Stomach (tissue), 9 donors: ENCODE data around the gene PIBF1. TPM values are rescaled to one million over a fixed set of nuclear protein-coding genes. Genes with fewer than 3 reads are reported as not detected.
"Not testable (repeated sequence)": the region's sequence is repeated elsewhere in the genome, so short reads cannot be mapped to it uniquely, and the experiment has no call there.

ENCODE experiments used
- DNase-seq, 2 donors: peaks; one replicate each; pipeline versions ENCODE4 v3.0.0 to v3.0.0-alpha.2; 2013 to 2019
- H3K27ac ChIP-seq, 5 donors: fragments of 200-600 bp in 4 of 5; sonication (generic) in 4 of 5; one replicate each; pipeline ENCODE4 v1.5.1; 2013 to 2019; ENCODE audit warnings: mild to moderate bottlenecking in 1 of 5, moderate library complexity in 1 of 5
- H3K27me3 ChIP-seq, 3 donors: fragments of 200-600 bp; sonication (generic); one replicate each; pipeline ENCODE4 v1.5.1; 2017 to 2019; ENCODE audit warnings: mixed run types in 1 of 3
- H3K36me3 ChIP-seq, 4 donors: fragments of 200-600 bp; sonication (generic); 1 replicate in 3 of 4; 2 replicates in 1 of 4; pipeline ENCODE4 v1.5.1; 2016 to 2019
- H3K4me1 ChIP-seq, 4 donors: fragments of 200-600 bp; sonication (generic); one replicate each; pipeline ENCODE4 v1.5.1; 2016 to 2019
- H3K4me3 ChIP-seq, 4 donors: fragments of 200-600 bp; sonication (generic) in 3 of 4; one replicate each; pipeline ENCODE4 v1.5.1; 2016 to 2019; ENCODE audit warnings: mild to moderate bottlenecking in 1 of 4
- H3K9me3 ChIP-seq, 4 donors: fragments of 200-600 bp; sonication (generic); one replicate each; pipeline ENCODE4 v1.5.1; 2016 to 2019
- CTCF ChIP-seq, 7 experiments: fragments of 450-650 bp in 4 of 7; fragments of 200-600 bp in 3 of 7; sonication (generic) in 3 of 7; IDR thresholded peaks; one replicate each; pipeline ENCODE4 v1.5.1; 2016 to 2019; ENCODE audit warnings: antibody characterized with exemption in 7 of 7, control low read depth in 2 of 7, mild to moderate bottlenecking in 1 of 7
- EP300 ChIP-seq: sonication (generic); formaldehyde crosslinking; IDR thresholded peaks from one replicate; pipeline ENCODE4 v1.6.1; 2017; ENCODE audit warnings: antibody characterized with exemption
- POLR2A ChIP-seq, 4 donors: fragments of 450-650 bp; IDR thresholded peaks; one replicate each; pipeline ENCODE4 v1.6.1; 2016; ENCODE audit warnings: antibody characterized with exemption in 4 of 4, control low read depth in 2 of 4, mild to moderate bottlenecking in 1 of 4, moderate library complexity in 1 of 4
- POLR2AphosphoS5 ChIP-seq, 3 donors: sonication (generic); formaldehyde crosslinking; IDR thresholded peaks; one replicate each; pipeline ENCODE4 v1.6.1; 2016; ENCODE audit warnings: antibody characterized with exemption in 3 of 3
- WGBS, 5 donors: extraction: QIAGEN DNeasy Blood & Tissue Kit in 3 of 5; methylation state at CpG; one replicate each; pipeline versions ENCODE4 v1.1.5 to v1.1.7; 2013 to 2018; 5-methylcytosine and 5-hydroxymethylcytosine counted together
- intact Hi-C: fragments of 100-400 bp; cut with DNase I; formaldehyde crosslinking; loops from one replicate; pipeline ENCODE4 v1.15.1; 2023; ENCODE audit warnings: low total_unique reads
- polyA plus RNA-seq, 3 donors: library from polyadenylated mRNA; stranded (reverse); fragments of 200-250 nt; gene quantifications; one replicate each; pipeline ENCODE4 v1.2.3, GENCODE V29; 2013
- total RNA-seq, 5 donors: library from RNA; depleted of rRNA; stranded (reverse); fragments of >200 nt; gene quantifications; one replicate each; pipeline versions ENCODE4 v1.1.0 to v1.2.3, GENCODE V29; 2014 to 2016
- donor health status: healthy with polysubstance abuse.
- donor health status: Bipolar disorder and iron deficiency.
- donor health status: healthy.

PIBF1 gene
- total and polyA plus RNA-seq, 8 donors: 6.1 to 67.6 (median 17.8) TPM

DNA sequence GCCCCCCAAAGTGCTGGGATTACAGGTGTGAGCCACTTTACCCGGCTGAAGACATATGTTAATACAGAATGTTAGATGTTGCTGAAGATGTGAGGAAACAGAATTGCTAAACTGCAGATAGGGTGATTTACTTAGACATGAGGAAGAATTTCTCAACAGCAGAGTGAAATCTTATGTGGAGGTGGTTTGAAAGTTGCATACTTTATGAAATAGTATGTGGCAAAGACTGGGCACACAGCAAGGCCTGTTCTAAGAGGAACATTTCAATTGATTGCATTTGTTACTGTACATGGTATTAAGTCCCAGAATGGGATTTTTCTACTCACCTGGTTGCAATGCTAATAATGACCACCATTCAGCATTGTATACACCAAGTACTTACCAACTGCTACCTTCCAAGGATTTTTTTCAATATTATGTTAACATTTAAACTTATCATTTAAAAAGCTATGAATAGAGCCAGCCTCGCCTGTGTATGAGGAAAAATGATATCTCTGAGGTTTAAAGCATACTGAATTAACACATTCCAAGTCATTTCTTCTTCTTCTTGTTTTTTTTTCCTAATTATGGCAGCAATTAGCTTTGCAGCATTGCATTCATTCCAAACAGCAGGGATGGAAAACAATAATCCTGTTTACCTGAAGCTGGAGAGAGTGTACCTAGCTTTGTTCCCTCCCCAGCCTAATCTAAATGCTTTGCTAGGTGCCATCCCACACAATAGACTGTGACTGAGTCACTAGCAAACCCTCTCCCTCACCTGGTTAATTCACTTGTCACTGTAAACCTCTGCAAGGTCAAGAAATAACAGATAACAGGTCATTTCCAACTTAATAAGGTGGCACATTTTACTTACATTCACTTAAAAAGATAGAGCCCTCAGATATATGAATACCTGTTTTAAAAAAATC is 257.5 kb downstream of the PIBF1 start:
- DNase-seq: no peak
- TF ChIP-seq POLR2AphosphoS5 (IDR thresholded peaks at IDR 0.05) (no peak), POLR2A (IDR thresholded peaks at IDR 0.05) (no peak), CTCF (IDR thresholded peaks at IDR 0.05) (no peak), EP300 (no peak)
- H3K4me3 ChIP-seq: no peak overlapping the region
- H3K27ac ChIP-seq: no peak overlapping the region
- no peaks in the 10 kb centered on the region for H3K27me3 ChIP-seq
- 52 to 73% (median 69%) methylated on average over 2 of the region's 2 CpGs for WGBS, 5 donors
- no peaks in the 10 kb centered on the region for H3K36me3 ChIP-seq
- intact Hi-C loops: no loop called here
- no peaks in the 10 kb centered on the region for H3K9me3 ChIP-seq
- H3K4me1 ChIP-seq: peaks cover 0 to 23% (median 6%) of the 10 kb centered on the region in 4 donors

DNA sequence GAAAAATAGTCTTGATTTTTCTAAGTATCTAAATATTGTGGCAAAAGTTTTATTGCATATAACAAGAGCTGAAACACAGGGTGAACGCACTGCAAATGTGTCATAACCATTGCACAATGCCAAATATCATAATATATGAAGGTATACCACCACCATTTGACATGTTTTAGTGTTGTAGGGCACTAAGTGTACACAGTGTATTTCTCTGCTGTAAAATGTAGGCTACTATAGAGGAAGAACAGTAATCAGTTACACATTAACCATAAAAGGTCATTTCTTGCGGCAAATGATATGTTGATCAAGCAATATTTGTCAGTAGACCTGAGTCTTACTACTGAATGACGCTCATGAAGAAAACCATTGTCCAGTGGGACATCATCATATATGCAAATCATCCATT is 258.6 kb downstream of the PIBF1 start:
- Histone ChIP-seq H3K27me3 (no peaks in the 10 kb centered on the region), H3K36me3 (no peaks in the 10 kb centered on the region), H3K9me3 (no peaks in the 10 kb centered on the region), H3K4me3 (no peak overlapping the region), H3K4me1 (peaks cover 0 to 23% (median 6%) of the 10 kb centered on the region in 4 donors), H3K27ac (peak overlapping the region in 1 of 5 donors; percentile 56)
- 34 to 61% (median 46%) methylated on average over 3 of the region's 3 CpGs for WGBS, 5 donors
- DNase-seq: peak in 1 of 2 donors; percentile 53
- intact Hi-C loops: no loop called here
- no peak for TF ChIP-seq POLR2A (IDR thresholded peaks at IDR 0.05)
- no peak for TF ChIP-seq POLR2AphosphoS5 (IDR thresholded peaks at IDR 0.05)
- no peak for TF ChIP-seq CTCF (IDR thresholded peaks at IDR 0.05)

- Histone ChIP-seq H3K9me3 (no peaks in the 10 kb centered on the region), H3K27ac (peak overlapping the region in 1 of 5 donors; percentile 56), H3K4me1 (peaks cover 0 to 23% (median 6%) of the 10 kb centered on the region in 4 donors), H3K27me3 (no peaks in the 10 kb centered on the region), H3K36me3 (no peaks in the 10 kb centered on the region), H3K4me3 (no peak overlapping the region)
- TF ChIP-seq CTCF (IDR thresholded peaks at IDR 0.05) (no peak), POLR2AphosphoS5 (IDR thresholded peaks at IDR 0.05) (no peak)
- DNase-seq: peak in 1 of 2 donors; percentile 54
- WGBS, 5 donors: 59 to 69% (median 62%) methylated on average over 7 of the region's 7 CpGs
- intact Hi-C loops: no loop called here
These were observed 259.1 kb downstream of the PIBF1 start for GRCh38 chr13:73040968-73041596.

DNA sequence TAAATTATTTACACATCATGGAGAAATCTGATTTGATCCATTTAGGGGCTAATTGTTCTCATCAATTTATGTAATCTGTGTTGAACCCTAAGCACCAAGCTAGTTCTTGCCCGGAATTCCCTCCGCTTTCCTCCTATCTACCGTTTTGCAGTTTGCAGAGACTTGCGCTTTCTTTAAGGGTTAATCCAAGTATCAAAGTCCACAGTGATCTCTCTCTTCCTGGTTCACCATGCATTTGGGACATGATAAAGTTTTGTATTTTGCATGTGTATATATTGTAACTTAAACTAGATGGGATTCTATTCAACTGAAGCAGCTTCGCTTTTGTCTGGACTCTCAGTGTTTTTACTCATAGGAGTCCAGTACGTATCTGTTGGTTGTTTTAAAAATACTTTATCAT is 263.1 kb downstream of the PIBF1 start:
- no peaks in the 10 kb centered on the region for H3K9me3 ChIP-seq
- peaks cover 0 to 13% (median 0%) of the 10 kb centered on the region in 4 donors for H3K4me1 ChIP-seq
- peak in 1 of 2 donors; percentile 23 for DNase-seq
- H3K4me3 ChIP-seq: no peak overlapping the region
- no peaks in the 10 kb centered on the region for H3K27me3 ChIP-seq
- no peak for TF ChIP-seq POLR2A (IDR thresholded peaks at IDR 0.05)
- TF ChIP-seq EP300: no peak
- no peak for TF ChIP-seq POLR2AphosphoS5 (IDR thresholded peaks at IDR 0.05)
- TF ChIP-seq CTCF (IDR thresholded peaks at IDR 0.05): no peak
- 52 to 77% (median 62%) methylated on average over 6 of the region's 6 CpGs for WGBS, 5 donors
- no peaks in the 10 kb centered on the region for H3K36me3 ChIP-seq
- intact Hi-C loops: no loop called here
- H3K27ac ChIP-seq: no peak overlapping the region

DNA sequence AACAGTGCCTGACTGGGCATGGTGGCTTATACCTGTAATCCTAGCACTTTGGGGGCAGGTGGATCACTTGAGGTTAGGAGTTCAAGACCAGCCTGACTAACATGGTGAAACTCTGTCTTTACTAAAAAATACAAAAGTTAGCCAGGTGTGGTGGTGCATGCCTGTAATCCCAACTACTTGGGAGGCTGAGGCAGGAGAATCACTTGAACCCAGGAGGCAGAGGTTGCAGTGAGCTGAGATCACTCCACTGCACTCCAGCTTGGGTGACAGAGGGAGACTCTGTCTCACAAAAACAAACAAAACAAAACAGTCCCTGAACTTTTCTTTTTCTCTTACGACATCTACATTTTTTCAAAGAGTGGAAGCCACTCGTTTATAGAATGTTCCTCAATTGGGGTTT is 266.7 kb downstream of the PIBF1 start:
- H3K36me3 ChIP-seq, H3K27me3 ChIP-seq, H3K27ac ChIP-seq, H3K9me3 ChIP-seq, H3K4me1 ChIP-seq, intact Hi-C loops, H3K4me3 ChIP-seq, DNase-seq: not testable (repeated sequence)
- 76 to 85% (median 79%) methylated on average over 2 of the region's 2 CpGs for whole genome bisulfite sequencing, 5 donors
